Endodermal cell (in vitro differentiated cells): ENCODE results near the gene SND1. TPM values are rescaled to one million over a fixed set of nuclear protein-coding genes. Genes with fewer than 3 reads are reported as not detected.

Source experiments
- DNase-seq: peaks from one replicate; pipeline ENCODE4 v3.0.0-alpha.2; 2017
- H3K27ac ChIP-seq: 2 replicates; pipeline ENCODE4 v1.5.1; 2013; ENCODE audit warnings: mild to moderate bottlenecking, low read depth, low read length, moderate library complexity
- H3K27me3 ChIP-seq: 2 replicates; pipeline ENCODE4 v1.6.1; 2013; ENCODE audit warnings: mild to moderate bottlenecking, low read length, moderate library complexity; ENCODE audit not compliant: insufficient read depth, control insufficient read depth, poor library complexity, severe bottlenecking
- H3K36me3 ChIP-seq: 2 replicates; pipeline ENCODE4 v1.7.0; 2013; ENCODE audit warnings: mild to moderate bottlenecking, low read length, moderate library complexity; ENCODE audit not compliant: control insufficient read depth, insufficient read depth
- H3K4me1 ChIP-seq: one replicate; pipeline ENCODE4 v1.7.0; 2013; ENCODE audit warnings: low read length; ENCODE audit not compliant: control insufficient read depth, insufficient read depth
- H3K4me3 ChIP-seq: 2 replicates; pipeline ENCODE4 v1.5.1; 2013; ENCODE audit warnings: mild to moderate bottlenecking, low read length, moderate library complexity
- H3K9ac ChIP-seq: 2 replicates; pipeline ENCODE4 v1.6.1; 2013; ENCODE audit warnings: mild to moderate bottlenecking, low read length, moderate library complexity; ENCODE audit not compliant: poor library complexity, severe bottlenecking; ENCODE audit errors: extremely low read depth
- H3K9me3 ChIP-seq: 2 replicates; pipeline ENCODE4 v1.6.1; 2013; ENCODE audit warnings: mild to moderate bottlenecking, low read length, moderate library complexity; ENCODE audit not compliant: control insufficient read depth
- H3K27ac Mint-ChIP-seq: 2 replicates; pipeline ENCODE4 v1.8.0; 2020; ENCODE audit warnings: mixed read lengths
- H3K27me3 Mint-ChIP-seq: 2 replicates; pipeline ENCODE4 v1.8.0; 2021; ENCODE audit warnings: mild to moderate bottlenecking, mixed read lengths; ENCODE audit not compliant: insufficient read depth
- H3K36me3 Mint-ChIP-seq: 2 replicates; pipeline ENCODE4 v1.8.0; 2020; ENCODE audit warnings: low read depth, mixed read lengths
- H3K4me1 Mint-ChIP-seq: 2 replicates; pipeline ENCODE4 v1.8.0; 2020; ENCODE audit warnings: mixed read lengths
- H3K4me3 Mint-ChIP-seq: 2 replicates; pipeline ENCODE4 v1.8.0; 2020; ENCODE audit warnings: mild to moderate bottlenecking, moderate library complexity, mixed read lengths
- H3K9me3 Mint-ChIP-seq: 2 replicates; pipeline ENCODE4 v1.8.0; 2020; ENCODE audit warnings: mild to moderate bottlenecking, mixed read lengths
- CTCF ChIP-seq: fragments of 200-600 bp; sonication (generic); conservative IDR thresholded peaks from 2 replicates; pipeline ENCODE4 v1.5.0; 2021; ENCODE audit warnings: antibody characterized with exemption, mild to moderate bottlenecking
- WGBS, 2 experiments: methylation state at CpG; one replicate each; pipeline versions ENCODE4 v1.1.5 to v1.1.7; 2013; ENCODE audit warnings: missing lambda C conversion rate in 2 of 2, mixed read lengths in 1 of 2; ENCODE audit not compliant: insufficient coverage in 1 of 2, insufficient read length in 1 of 2; 5-methylcytosine and 5-hydroxymethylcytosine counted together
- total RNA-seq, 2 donors: library from RNA; stranded (reverse); fragmentation: NEBNext Ultra II Directional in 1 of 2; extraction: Animal tissue kit (Norgen Biotek cat#: 25700) in 1 of 2; gene quantifications; 2 replicates in 1 of 2; 3 replicates in 1 of 2; pipeline ENCODE4 v1.2.1, GENCODE V29; 2021

The SND1 gene
- total RNA-seq, 2 donors from 2014 or later: 240 to 267 TPM

- Histone ChIP-seq H3K4me1 (no peaks in the 10 kb centered on the region), H3K9me3 (no peaks in the 10 kb centered on the region), H3K27me3 (peaks cover 55% of the 10 kb centered on the region), H3K9ac (no peak overlapping the region), H3K36me3 (no peaks in the 10 kb centered on the region), H3K27ac (no peak overlapping the region), H3K4me3 (no peak overlapping the region)
- DNase-seq: no peak
- Mint-ChIP-seq H3K36me3 (no peaks in the 10 kb centered on the region), H3K27me3 (peaks cover 34% of the 10 kb centered on the region), H3K9me3 (no peaks in the 10 kb centered on the region), H3K4me3 (no peak overlapping the region), H3K27ac (no peak overlapping the region), H3K4me1 (peaks cover 7% of the 10 kb centered on the region)
- no peak for TF ChIP-seq CTCF
- 80 to 88% methylated on average over 1 of the region's 2 CpGs for WGBS, 2 experiments
Observed at GRCh38 chr7:128131115-128131514, 479.1 kb downstream of the SND1 start.

GRCh38 chr7:128131731-128132130, 479.7 kb downstream of the SND1 start:
- Histone ChIP-seq H3K27me3 (peaks cover 61% of the 10 kb centered on the region), H3K4me3 (no peak overlapping the region), H3K36me3 (no peaks in the 10 kb centered on the region), H3K27ac (no peak overlapping the region), H3K9ac (no peak overlapping the region), H3K9me3 (no peaks in the 10 kb centered on the region), H3K4me1 (no peaks in the 10 kb centered on the region)
- 85 to 90% methylated on average over 2 to 4 of the region's 4 CpGs for WGBS, 2 experiments
- H3K9me3 Mint-ChIP-seq: no peaks in the 10 kb centered on the region
- H3K27ac Mint-ChIP-seq: no peak overlapping the region
- no peaks in the 10 kb centered on the region for H3K36me3 Mint-ChIP-seq
- H3K4me3 Mint-ChIP-seq: no peak overlapping the region
- DNase-seq: no peak
- H3K4me1 Mint-ChIP-seq: peaks cover 7% of the 10 kb centered on the region
- peaks cover 38% of the 10 kb centered on the region for H3K27me3 Mint-ChIP-seq
- TF ChIP-seq CTCF: no peak

GRCh38 chr7:128132426-128133069, 480.6 kb downstream of the SND1 start:
- Histone ChIP-seq H3K4me1 (no peaks in the 10 kb centered on the region), H3K9me3 (no peaks in the 10 kb centered on the region), H3K4me3 (no peak overlapping the region), H3K27ac (no peak overlapping the region), H3K27me3 (peaks cover 69% of the 10 kb centered on the region), H3K36me3 (no peaks in the 10 kb centered on the region), H3K9ac (no peak overlapping the region)
- WGBS, 2 experiments: 86 to 93% methylated on average over 7 to 9 of the region's 9 CpGs
- H3K4me1 Mint-ChIP-seq: peaks cover 7% of the 10 kb centered on the region
- TF ChIP-seq CTCF: no peak
- H3K27me3 Mint-ChIP-seq: peaks cover 46% of the 10 kb centered on the region
- no peak overlapping the region for H3K4me3 Mint-ChIP-seq
- no peak for DNase-seq
- H3K36me3 Mint-ChIP-seq: no peaks in the 10 kb centered on the region
- H3K27ac Mint-ChIP-seq: no peak overlapping the region
- H3K9me3 Mint-ChIP-seq: no peaks in the 10 kb centered on the region
